KMS-11 (cell line): ENCODE results near the gene KRT32.

Experiments used
- H2AFZ ChIP-seq: fragments of 200-600 bp; sonication (generic); 2 replicates; pipeline ENCODE4 v1.6.1; 2016; ENCODE audit warnings: antibody characterized with exemption, mixed run types, low read depth
- H3K27ac ChIP-seq: fragments of 200-600 bp; sonication (generic); 2 replicates; pipeline ENCODE4 v1.6.1; 2016; ENCODE audit warnings: mild to moderate bottlenecking, mixed run types
- H3K27me3 ChIP-seq: fragments of 200-600 bp; sonication (generic); 2 replicates; pipeline ENCODE4 v1.6.1; 2017; ENCODE audit warnings: mild to moderate bottlenecking, low read depth, mixed run types, moderate library complexity; ENCODE audit not compliant: insufficient read depth
- H3K36me3 ChIP-seq: fragments of 200-600 bp; sonication (generic); 2 replicates; pipeline ENCODE4 v1.6.1; 2017; ENCODE audit warnings: mild to moderate bottlenecking, mixed run types; ENCODE audit not compliant: insufficient read depth
- H3K4me1 ChIP-seq: fragments of 200-600 bp; sonication (generic); 2 replicates; pipeline ENCODE4 v1.6.1; 2016; ENCODE audit warnings: mild to moderate bottlenecking, low read depth, mixed run types; ENCODE audit not compliant: poor library complexity, severe bottlenecking
- H3K4me2 ChIP-seq: fragments of 200-600 bp; sonication (generic); 2 replicates; pipeline ENCODE4 v1.7.0; 2016; ENCODE audit warnings: mild to moderate bottlenecking, mixed run types
- H3K4me3 ChIP-seq: fragments of 200-600 bp; sonication (generic); IDR thresholded peaks from 2 replicates; pipeline ENCODE4 v1.6.1; 2017; ENCODE audit warnings: low read depth, low read length, mixed read lengths; ENCODE audit not compliant: insufficient read depth
- H3K79me2 ChIP-seq: fragments of 200-600 bp; sonication (generic); 2 replicates; pipeline ENCODE4 v1.6.1; 2016; ENCODE audit warnings: low read depth, mixed run types; ENCODE audit not compliant: insufficient read depth
- H3K9ac ChIP-seq: fragments of 200-600 bp; sonication (generic); 2 replicates; pipeline ENCODE4 v1.6.1; 2016; ENCODE audit warnings: mild to moderate bottlenecking, mixed run types
- H4K20me1 ChIP-seq: fragments of 200-600 bp; sonication (generic); 2 replicates; pipeline ENCODE4 v1.6.1; 2016; ENCODE audit warnings: mild to moderate bottlenecking, mixed run types; ENCODE audit not compliant: insufficient read depth
- TF ChIP-seq, protein P1 (sequence below): fragments of 200-600 bp; sonication (generic); conservative IDR thresholded peaks from 2 replicates; pipeline ENCODE4 v1.6.1; 2017; ENCODE audit warnings: low read depth, mild to moderate bottlenecking, antibody characterized with exemption, low read length, moderate library complexity, mixed read lengths

Gene KRT32

DNA sequence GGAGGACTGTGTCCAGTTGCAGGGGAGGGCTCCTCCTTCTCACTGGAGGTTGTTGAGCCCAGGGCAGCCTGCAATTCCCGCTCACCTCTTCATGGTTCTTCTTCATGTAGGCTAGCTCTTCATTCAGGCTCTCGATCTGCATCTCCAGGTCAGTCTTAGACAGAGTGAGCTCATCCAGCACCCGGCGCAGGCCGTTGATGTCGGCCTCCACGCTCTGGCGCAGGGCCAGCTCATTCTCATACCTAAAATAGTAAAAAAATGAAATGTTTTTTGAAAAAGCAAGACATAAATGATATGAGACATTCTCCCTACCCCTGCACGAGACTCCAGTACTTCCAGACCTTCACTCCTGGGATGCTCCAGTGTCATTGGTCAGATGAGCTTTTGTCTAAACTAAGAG is 36.0 kb upstream of the KRT32 start:
- H3K27ac ChIP-seq: no peak overlapping the region
- H3K9ac ChIP-seq: no peak overlapping the region
- no peak overlapping the region for H3K4me2 ChIP-seq
- H3K27me3 ChIP-seq: peaks cover 5% of the 10 kb centered on the region; the same call in 1 of the 2 replicates
- no peaks in the 10 kb centered on the region for H4K20me1 ChIP-seq
- H3K36me3 ChIP-seq: no peaks in the 10 kb centered on the region
- H2AFZ ChIP-seq: no peak overlapping the region
- H3K4me1 ChIP-seq: no peaks in the 10 kb centered on the region
- H3K4me3 ChIP-seq: no peak overlapping the region
- no peaks in the 10 kb centered on the region for H3K79me2 ChIP-seq
- TF ChIP-seq, protein P1, sequence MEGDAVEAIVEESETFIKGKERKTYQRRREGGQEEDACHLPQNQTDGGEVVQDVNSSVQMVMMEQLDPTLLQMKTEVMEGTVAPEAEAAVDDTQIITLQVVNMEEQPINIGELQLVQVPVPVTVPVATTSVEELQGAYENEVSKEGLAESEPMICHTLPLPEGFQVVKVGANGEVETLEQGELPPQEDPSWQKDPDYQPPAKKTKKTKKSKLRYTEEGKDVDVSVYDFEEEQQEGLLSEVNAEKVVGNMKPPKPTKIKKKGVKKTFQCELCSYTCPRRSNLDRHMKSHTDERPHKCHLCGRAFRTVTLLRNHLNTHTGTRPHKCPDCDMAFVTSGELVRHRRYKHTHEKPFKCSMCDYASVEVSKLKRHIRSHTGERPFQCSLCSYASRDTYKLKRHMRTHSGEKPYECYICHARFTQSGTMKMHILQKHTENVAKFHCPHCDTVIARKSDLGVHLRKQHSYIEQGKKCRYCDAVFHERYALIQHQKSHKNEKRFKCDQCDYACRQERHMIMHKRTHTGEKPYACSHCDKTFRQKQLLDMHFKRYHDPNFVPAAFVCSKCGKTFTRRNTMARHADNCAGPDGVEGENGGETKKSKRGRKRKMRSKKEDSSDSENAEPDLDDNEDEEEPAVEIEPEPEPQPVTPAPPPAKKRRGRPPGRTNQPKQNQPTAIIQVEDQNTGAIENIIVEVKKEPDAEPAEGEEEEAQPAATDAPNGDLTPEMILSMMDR: no peak

DNA sequence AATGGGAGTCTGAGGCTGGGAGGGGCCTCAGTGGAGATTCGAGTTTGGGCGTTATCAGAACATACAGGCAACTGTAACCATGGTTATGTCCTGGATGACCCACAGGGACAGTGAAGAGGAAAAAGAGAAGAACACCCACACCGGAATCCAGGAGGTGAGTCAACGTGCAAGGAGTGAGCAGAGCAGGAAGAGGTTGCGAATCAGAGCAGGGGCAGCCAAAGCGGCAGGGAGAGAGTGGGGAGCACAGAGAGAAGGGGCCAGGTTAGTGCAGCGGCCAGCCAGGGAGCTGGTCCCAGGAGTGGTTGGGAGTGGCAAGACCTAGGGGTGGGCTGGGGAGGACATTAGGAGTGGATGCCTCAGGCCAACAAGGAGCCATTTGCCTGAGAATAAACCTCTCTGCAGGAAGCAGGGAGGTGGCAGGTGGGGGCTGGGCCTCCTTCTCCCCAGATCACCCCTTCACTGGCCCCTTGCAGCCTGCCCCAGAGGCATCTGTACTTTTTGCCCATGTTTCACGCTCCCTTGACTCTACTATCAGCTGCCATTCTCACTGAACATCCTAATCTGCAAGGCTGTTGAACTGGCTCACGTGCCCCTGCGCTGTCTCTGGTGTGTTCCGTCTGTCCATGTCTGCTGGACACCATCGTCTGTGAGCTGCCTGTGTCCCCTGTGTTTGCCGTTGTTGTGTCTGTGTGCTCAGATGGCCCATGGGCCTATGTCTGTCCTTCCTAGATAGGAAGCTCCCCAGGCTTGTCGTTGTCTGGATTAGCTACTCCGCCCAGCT is 33.1 kb upstream of the KRT32 start:
- Histone ChIP-seq H2AFZ (no peak overlapping the region), H3K36me3 (no peaks in the 10 kb centered on the region), H3K4me2 (no peak overlapping the region), H3K4me3 (no peak overlapping the region), H3K4me1 (no peaks in the 10 kb centered on the region), H3K79me2 (no peaks in the 10 kb centered on the region), H3K27ac (no peak overlapping the region), H3K9ac (no peak overlapping the region), H4K20me1 (no peaks in the 10 kb centered on the region), H3K27me3 (peaks cover 5% of the 10 kb centered on the region; the same call in 1 of the 2 replicates)
- TF ChIP-seq, protein P1: no peak

DNA sequence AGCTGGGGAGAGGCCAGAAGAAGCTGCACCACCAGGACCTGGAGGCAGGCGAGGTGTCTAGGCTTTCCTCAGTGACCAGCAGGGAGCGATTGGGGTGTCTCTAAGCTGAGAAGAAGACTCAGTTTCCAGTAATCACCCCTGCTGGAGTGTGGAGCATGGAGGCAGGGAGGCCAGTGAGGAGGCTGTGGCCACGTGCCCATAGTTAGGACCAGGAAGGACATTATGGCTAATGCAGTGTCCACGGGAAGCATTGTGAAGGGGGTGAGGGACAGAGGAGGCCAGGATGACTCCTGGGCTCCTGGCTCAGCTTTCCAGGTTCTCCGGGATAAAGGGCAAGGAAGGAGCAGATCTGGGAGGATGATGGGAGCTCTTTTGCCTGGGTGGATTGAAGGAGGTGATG is 32.5 kb upstream of the KRT32 start:
- Histone ChIP-seq H2AFZ (no peak overlapping the region), H4K20me1 (no peaks in the 10 kb centered on the region), H3K27ac (no peak overlapping the region), H3K27me3 (peaks cover 5% of the 10 kb centered on the region; the same call in 1 of the 2 replicates), H3K79me2 (no peaks in the 10 kb centered on the region), H3K4me2 (no peak overlapping the region), H3K4me1 (no peaks in the 10 kb centered on the region), H3K4me3 (no peak overlapping the region), H3K9ac (no peak overlapping the region), H3K36me3 (no peaks in the 10 kb centered on the region)
- TF ChIP-seq, protein P1: no peak

DNA sequence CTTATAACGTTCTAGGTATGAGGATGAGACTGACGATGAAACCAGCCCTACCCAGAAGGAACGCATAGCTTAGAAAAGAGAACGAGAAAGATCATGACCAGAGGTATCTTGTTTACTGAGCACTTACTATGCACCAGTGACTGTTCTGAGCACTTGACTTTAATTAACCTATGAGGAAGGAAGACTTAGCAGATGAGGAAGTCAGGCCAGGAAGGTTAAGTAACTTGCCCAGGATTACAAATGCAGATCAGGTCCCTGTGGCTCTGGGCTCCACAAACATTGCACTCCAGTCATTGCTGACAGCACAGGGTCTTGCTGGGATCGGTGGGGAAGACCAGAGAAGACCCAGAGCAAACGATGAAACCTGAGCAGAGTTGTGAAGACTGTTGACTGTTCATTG is 31.1 kb upstream of the KRT32 start:
- Histone ChIP-seq H3K27me3 (peaks cover 5% of the 10 kb centered on the region; the same call in 1 of the 2 replicates), H3K79me2 (no peaks in the 10 kb centered on the region), H3K4me2 (no peak overlapping the region), H3K36me3 (no peaks in the 10 kb centered on the region), H3K9ac (no peak overlapping the region), H3K4me1 (no peaks in the 10 kb centered on the region), H3K27ac (no peak overlapping the region), H3K4me3 (no peak overlapping the region), H2AFZ (no peak overlapping the region), H4K20me1 (no peaks in the 10 kb centered on the region)
- TF ChIP-seq, protein P1: no peak
